Osteocyte (in vitro differentiated cells): ENCODE measurements around the gene SORCS1. TPM values are rescaled to one million over a fixed set of nuclear protein-coding genes. Genes with fewer than 3 reads are reported as not detected.

Source experiments
- DNase-seq: peaks from one replicate; pipeline ENCODE4 v3.0.0; 2021; ENCODE audit warnings: mixed read lengths; ENCODE audit not compliant: unreplicated experiment; ENCODE audit errors: extremely low spot score
- H3K27ac Mint-ChIP-seq: one replicate; pipeline ENCODE4 v1.8.0; 2021; ENCODE audit warnings: mild to moderate bottlenecking, mixed read lengths; ENCODE audit not compliant: unreplicated experiment
- H3K27me3 Mint-ChIP-seq: one replicate; pipeline ENCODE4 v1.8.0; 2021; ENCODE audit warnings: mixed read lengths; ENCODE audit not compliant: unreplicated experiment
- H3K36me3 Mint-ChIP-seq: one replicate; pipeline ENCODE4 v1.8.0; 2021; ENCODE audit warnings: mixed read lengths; ENCODE audit not compliant: unreplicated experiment
- H3K4me1 Mint-ChIP-seq: one replicate; pipeline ENCODE4 v1.8.0; 2021; ENCODE audit warnings: mixed read lengths; ENCODE audit not compliant: unreplicated experiment
- H3K4me3 Mint-ChIP-seq: one replicate; pipeline ENCODE4 v1.8.0; 2021; ENCODE audit warnings: mild to moderate bottlenecking, moderate library complexity, mixed read lengths; ENCODE audit not compliant: unreplicated experiment
- H3K9me3 Mint-ChIP-seq: one replicate; pipeline ENCODE4 v1.8.0; 2021; ENCODE audit warnings: mixed read lengths; ENCODE audit not compliant: unreplicated experiment
- total RNA-seq: library from RNA; stranded (reverse); gene quantifications from 2 replicates; pipeline ENCODE4 v1.2.1, GENCODE V29; 2021
- TF ChIP-seq, protein P1 (sequence below): fragments of 200-600 bp; sonication (generic); IDR thresholded peaks from 2 replicates; pipeline ENCODE4 v1.5.0; 2021; ENCODE audit warnings: antibody characterized with exemption, mild to moderate bottlenecking, moderate library complexity

Gene SORCS1
- total RNA-seq, 1 donor from 2014 or later = not detected

DNA sequence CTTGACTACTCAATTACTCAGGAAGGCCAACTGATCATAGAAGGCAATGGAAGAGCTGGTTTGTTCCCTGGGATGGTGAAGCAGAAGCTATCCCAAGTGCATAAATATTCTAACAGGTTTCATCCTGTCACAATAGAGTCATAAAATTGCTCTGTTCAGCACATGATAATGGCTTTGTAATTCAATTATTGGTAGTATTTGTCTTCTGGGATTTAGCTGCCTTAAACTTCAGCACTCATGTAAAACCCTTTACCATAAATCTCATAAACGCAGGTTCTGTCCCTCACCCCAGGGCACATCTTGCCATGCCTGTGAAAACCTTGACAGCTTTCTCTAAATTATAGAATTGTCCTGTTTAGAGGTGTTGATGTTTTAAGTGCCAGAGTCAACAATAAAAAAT, 417.6 kb downstream of the SORCS1 start:
- Mint-ChIP-seq H3K27ac (no peak overlapping the region), H3K4me3 (no peak overlapping the region), H3K9me3 (peaks cover 9% of the 10 kb centered on the region), H3K4me1 (no peaks in the 10 kb centered on the region), H3K36me3 (no peaks in the 10 kb centered on the region), H3K27me3 (no peaks in the 10 kb centered on the region)
- no peak for DNase-seq
- TF ChIP-seq, protein P1, sequence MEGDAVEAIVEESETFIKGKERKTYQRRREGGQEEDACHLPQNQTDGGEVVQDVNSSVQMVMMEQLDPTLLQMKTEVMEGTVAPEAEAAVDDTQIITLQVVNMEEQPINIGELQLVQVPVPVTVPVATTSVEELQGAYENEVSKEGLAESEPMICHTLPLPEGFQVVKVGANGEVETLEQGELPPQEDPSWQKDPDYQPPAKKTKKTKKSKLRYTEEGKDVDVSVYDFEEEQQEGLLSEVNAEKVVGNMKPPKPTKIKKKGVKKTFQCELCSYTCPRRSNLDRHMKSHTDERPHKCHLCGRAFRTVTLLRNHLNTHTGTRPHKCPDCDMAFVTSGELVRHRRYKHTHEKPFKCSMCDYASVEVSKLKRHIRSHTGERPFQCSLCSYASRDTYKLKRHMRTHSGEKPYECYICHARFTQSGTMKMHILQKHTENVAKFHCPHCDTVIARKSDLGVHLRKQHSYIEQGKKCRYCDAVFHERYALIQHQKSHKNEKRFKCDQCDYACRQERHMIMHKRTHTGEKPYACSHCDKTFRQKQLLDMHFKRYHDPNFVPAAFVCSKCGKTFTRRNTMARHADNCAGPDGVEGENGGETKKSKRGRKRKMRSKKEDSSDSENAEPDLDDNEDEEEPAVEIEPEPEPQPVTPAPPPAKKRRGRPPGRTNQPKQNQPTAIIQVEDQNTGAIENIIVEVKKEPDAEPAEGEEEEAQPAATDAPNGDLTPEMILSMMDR = no peak

DNA sequence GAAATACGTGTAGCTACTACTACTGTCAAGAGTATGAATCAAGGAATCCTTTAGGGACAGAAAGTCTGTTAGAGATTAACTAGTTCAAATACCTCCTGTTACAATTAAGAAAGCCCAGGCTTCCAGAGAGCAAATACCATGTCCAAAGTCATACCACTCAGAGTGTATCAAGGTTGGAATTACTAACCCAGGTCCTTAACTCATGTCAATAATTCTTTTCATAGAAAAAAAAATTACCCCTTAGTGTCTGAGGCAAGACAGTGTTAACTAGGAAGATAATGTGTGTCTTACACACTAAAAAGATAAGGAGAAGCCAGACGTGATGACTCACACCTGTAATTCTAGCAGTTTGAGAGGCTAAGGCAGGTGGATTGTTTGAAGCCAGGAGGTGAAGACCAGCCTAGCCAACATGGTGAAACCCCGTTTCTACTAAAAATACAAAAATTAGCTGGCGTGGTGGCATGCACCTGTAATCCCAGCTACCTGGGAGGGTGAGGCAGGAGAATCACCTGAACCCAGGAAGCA, 423.4 kb downstream of the SORCS1 start:
- no peaks in the 10 kb centered on the region for H3K27me3 Mint-ChIP-seq
- H3K4me3 Mint-ChIP-seq = no peak overlapping the region
- no peaks in the 10 kb centered on the region for H3K36me3 Mint-ChIP-seq
- TF ChIP-seq, protein P1 = no peak
- no peaks in the 10 kb centered on the region for H3K4me1 Mint-ChIP-seq
- peaks cover 7% of the 10 kb centered on the region for H3K9me3 Mint-ChIP-seq
- no peak for DNase-seq
- no peak overlapping the region for H3K27ac Mint-ChIP-seq

DNA sequence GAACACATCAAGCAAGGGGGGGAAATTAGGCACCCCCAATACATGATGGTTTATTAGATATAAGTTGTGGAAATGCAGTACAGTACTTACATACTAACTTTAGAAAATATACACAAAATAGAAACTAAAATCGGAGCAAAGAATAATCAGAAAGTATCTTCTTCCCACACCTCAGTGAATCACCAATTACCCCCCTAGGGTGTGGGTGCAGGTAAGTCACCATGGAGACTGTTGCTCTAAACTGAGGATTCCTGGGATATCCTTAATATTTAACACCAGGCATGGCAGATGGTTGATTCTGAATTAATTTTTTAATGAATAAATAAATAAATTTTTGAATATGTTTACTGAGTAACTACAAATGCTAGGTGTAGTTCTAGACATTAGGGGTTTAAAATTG, 424.4 kb downstream of the SORCS1 start:
- no peaks in the 10 kb centered on the region for H3K4me1 Mint-ChIP-seq
- no peaks in the 10 kb centered on the region for H3K27me3 Mint-ChIP-seq
- DNase-seq = no peak
- H3K9me3 Mint-ChIP-seq = peaks cover 7% of the 10 kb centered on the region
- no peaks in the 10 kb centered on the region for H3K36me3 Mint-ChIP-seq
- no peak overlapping the region for H3K4me3 Mint-ChIP-seq
- H3K27ac Mint-ChIP-seq = no peak overlapping the region
- TF ChIP-seq, protein P1 = no peak

DNA sequence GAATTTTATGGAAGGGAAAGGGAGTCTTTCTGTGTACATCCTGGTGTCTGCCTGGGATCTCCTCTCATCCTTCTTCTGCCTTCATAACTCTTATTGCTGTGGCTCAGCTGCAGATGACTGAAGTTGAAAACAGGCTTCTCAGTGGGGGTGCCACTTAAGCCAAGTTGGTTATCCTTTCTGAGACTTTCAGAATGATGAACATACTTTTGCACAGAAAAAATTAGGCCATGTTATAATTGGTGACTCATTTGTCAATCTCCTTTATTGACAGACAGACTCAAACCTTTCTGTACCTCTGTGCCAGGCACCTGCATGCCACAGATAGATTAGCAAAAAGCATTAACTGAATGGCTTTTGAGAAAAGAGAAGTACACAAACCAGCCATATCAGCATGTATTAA, 430.3 kb downstream of the SORCS1 start:
- no peaks in the 10 kb centered on the region for H3K27me3 Mint-ChIP-seq
- H3K9me3 Mint-ChIP-seq = no peaks in the 10 kb centered on the region
- no peak overlapping the region for H3K27ac Mint-ChIP-seq
- TF ChIP-seq, protein P1 = no peak
- DNase-seq = no peak
- H3K4me1 Mint-ChIP-seq = no peaks in the 10 kb centered on the region
- H3K36me3 Mint-ChIP-seq = no peaks in the 10 kb centered on the region
- H3K4me3 Mint-ChIP-seq = no peak overlapping the region

DNA sequence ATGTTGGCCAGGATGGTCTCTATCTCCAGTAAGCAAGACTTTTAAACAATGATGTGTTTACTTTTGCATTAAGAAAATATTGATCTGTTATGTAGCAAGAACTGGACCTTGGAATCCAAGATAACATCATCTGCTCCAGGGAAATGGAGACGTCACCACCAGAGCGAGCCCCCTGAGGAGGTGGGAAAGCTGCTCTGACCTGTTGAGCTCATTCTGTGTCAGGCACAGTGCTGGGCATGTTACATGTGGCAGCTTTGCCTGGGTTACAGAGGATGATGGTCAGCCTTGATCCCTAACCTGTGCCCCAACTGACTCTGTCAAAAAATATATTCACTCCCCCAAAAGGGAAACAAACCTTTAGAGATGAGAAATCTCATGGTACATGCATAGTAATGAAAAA, 436.3 kb downstream of the SORCS1 start:
- H3K9me3 Mint-ChIP-seq = no peaks in the 10 kb centered on the region
- no peaks in the 10 kb centered on the region for H3K4me1 Mint-ChIP-seq
- H3K36me3 Mint-ChIP-seq = no peaks in the 10 kb centered on the region

More for the DNA sequence above, 436.3 kb downstream of the SORCS1 start:
- H3K27ac Mint-ChIP-seq = no peak overlapping the region
- TF ChIP-seq, protein P1 = no peak
- H3K27me3 Mint-ChIP-seq = no peaks in the 10 kb centered on the region
- no peak overlapping the region for H3K4me3 Mint-ChIP-seq
- DNase-seq = no peak
